Coronary artery (tissue), 2 donors: ENCODE measurements around the gene SMCP.

Experiments
- DNase-seq: peaks from one replicate; pipeline ENCODE4 v3.0.0-alpha.2; 2017; ENCODE audit warnings: low spot score
- H3K27ac ChIP-seq, 2 donors: fragments of 200-600 bp; sonication (generic); one replicate each; pipeline ENCODE4 v1.5.1; 2016 to 2019
- H3K4me3 ChIP-seq: fragments of 200-600 bp; sonication (generic); 2 replicates; pipeline ENCODE4 v1.5.1; 2016; ENCODE audit warnings: mild to moderate bottlenecking, moderate library complexity
- TF ChIP-seq, protein P1 (sequence below): fragments of 200-600 bp; sonication (generic); IDR thresholded peaks from one replicate; pipeline ENCODE4 v1.5.1; 2019; ENCODE audit warnings: antibody characterized with exemption

Gene SMCP

DNA sequence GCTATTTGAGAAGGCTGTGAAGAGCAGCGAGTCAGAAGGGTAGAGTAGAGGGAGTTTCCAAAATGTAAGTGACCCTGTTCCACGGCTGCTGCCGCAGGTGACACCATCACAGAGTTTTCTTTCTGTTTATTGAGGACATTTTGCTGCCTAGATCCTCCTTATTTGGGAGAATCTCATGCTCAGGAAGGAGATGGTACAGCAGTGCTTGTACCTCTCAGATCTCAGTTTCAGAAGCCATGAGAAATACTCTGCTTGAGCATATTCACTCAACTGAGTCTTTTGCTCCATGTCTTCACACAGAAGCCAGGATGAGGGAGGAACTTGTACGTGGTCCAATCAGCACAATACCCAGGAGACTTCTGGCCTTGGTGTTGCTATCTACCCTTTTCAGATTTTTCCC lies 16.7 kb upstream of the SMCP start:
- TF ChIP-seq, protein P1, sequence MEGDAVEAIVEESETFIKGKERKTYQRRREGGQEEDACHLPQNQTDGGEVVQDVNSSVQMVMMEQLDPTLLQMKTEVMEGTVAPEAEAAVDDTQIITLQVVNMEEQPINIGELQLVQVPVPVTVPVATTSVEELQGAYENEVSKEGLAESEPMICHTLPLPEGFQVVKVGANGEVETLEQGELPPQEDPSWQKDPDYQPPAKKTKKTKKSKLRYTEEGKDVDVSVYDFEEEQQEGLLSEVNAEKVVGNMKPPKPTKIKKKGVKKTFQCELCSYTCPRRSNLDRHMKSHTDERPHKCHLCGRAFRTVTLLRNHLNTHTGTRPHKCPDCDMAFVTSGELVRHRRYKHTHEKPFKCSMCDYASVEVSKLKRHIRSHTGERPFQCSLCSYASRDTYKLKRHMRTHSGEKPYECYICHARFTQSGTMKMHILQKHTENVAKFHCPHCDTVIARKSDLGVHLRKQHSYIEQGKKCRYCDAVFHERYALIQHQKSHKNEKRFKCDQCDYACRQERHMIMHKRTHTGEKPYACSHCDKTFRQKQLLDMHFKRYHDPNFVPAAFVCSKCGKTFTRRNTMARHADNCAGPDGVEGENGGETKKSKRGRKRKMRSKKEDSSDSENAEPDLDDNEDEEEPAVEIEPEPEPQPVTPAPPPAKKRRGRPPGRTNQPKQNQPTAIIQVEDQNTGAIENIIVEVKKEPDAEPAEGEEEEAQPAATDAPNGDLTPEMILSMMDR = no peak
- Histone ChIP-seq H3K27ac (no peak overlapping the region), H3K4me3 (no peak overlapping the region)
- no peak for DNase-seq

DNA sequence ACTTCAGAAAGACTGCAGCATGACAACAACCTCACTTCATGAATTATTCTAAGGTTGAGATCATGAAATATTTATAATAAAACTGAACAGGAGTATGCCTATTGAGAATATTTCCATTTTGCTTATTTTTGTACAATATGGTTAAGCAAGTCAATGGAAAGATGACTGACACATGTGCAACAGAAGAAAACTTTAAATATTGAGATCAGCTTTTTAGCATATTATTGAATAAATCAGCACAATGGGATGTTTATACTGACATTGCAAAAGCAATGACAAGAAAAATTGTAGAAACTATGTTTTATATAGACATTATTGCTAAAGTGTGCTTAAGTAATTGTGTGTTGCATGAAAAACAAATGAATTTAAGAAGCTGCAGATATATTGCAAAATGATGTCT lies 13.7 kb upstream of the SMCP start:
- DNase-seq = no peak
- no peak overlapping the region for H3K27ac ChIP-seq
- TF ChIP-seq, protein P1 = no peak
- no peak overlapping the region for H3K4me3 ChIP-seq

DNA sequence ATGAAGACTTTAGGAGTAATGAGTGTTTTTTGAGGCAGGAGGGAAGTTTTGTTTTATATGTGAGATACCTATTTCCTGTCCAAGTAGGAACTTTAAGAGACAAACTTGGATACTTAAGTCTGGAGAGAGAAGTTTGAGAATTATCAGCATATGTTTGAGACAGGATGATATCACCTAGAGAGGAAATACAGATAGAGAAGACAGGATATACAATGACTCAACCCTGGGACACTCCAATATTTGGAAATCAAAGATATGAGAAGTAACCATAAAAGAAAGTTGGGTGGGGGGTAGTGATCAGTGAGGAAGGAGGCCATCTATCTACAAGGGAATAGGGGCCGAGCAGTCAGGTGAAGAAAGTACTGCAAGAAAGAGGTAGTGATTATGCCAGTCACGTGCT lies 11.8 kb upstream of the SMCP start:
- Histone ChIP-seq H3K27ac (no peak overlapping the region), H3K4me3 (no peak overlapping the region)
- no peak for DNase-seq
- TF ChIP-seq, protein P1 = no peak

DNA sequence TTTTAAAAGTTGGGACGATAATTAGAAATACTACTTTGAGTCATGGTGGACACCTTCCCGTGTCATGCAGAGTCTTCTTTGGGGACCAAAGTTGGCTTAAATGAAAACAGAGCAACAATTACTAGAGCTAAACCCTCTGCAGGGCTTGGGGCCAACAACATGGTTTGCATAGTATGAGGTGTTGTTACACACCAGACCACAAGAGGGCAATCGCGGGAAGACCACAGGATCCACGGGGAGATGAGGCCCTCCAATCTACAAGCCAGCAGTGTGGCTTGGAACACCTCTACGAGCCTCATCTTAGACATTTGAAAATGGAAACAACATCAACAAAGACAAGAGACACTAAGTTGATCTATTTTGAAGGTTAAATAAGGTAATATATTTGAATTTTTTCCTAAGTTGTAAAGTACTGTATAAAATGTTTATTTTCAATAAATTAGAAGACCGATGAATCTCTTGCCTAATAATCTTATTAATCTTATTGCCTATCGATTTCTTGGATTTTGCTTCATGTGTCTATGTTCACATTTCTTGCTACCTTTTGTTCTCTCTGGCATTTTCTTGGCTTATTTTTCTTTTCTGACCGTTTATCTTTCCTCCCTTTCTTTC lies 8.2 kb upstream of the SMCP start:
- no peak overlapping the region for H3K4me3 ChIP-seq
- TF ChIP-seq, protein P1 = peak; percentile 45
- no peak for DNase-seq
- H3K27ac ChIP-seq = no peak overlapping the region

DNA sequence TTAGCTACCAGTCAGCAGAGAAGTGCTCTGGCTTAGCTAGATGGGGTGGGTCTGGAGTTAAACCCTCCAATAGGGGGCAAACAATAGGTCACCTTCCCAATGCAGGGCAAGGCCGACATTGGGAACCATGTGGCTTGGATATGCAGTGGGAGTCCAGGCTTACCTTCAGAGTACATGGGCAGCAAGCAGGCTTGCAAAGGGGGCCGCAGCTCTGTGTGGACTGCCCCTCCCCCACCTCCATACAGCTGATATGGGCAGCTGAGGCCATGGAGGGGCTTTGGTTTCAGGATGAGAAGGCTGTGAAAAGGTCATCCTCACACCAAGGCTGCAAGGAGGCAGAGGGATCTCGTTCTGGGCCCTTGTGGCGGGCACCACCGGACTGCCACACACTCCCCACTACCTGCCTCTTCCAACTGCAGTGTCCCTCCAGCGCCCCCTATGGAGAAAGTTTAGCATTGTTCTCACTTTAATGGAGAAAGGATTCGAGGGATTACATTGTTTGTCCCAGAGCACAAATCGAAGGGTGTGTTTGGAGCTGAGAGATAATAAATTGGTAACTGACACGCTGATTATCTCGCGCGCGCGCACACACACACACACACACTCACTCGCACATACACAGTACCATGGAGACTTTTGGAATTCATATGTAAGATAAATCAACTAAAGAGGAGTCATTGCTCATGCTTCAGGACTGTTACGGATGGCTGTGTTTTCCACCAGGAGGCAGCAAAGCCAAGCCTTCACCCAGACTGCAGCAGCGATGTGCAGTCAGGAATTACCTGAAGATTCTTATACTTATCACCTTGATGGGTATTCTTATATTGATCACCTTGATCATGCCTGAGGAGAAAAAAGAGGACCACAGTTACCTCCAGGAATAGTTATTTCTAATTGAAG lies 7.0 kb upstream of the SMCP start:
- Histone ChIP-seq H3K27ac (no peak overlapping the region), H3K4me3 (no peak overlapping the region)
- DNase-seq = no peak
- TF ChIP-seq, protein P1 = no peak

DNA sequence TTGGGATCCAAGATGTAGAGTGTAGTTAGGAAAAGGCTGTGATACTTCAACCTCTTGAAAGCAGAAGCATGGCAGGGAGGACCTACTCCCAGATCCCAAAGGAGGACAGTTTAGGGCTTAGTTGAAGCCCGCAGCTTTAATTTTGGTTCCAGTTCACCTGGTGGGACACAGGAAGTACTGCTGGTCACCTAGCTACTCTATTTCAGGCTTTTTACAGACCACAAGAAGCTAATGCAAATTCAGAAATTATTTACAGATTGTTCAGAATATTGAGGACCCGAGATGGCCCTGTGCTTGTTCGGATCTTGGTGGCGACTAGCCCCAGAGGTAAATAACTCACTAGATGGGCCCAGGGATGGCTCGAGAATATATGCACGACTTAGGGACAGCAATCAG lies 6.4 kb upstream of the SMCP start:
- Histone ChIP-seq H3K4me3 (no peak overlapping the region), H3K27ac (no peak overlapping the region)
- no peak for DNase-seq
- TF ChIP-seq, protein P1 = no peak

DNA sequence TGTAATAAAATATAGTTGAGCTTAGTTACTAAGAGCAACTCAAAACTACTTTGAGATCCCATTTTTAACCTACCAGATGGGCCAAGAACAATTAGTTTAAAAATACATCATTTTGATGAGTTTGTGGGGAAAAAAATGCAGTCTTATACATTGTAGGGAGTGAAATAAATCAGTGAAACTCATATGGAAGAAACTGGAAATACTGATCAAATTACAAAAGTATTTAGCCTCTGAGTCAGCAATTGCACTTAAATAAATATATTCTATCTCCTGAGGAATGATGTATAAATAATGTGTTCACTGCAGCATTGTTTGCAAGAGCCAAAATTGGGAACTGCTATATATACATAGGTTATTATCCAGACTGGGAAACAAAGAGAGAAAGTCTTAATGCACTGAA lies 4.6 kb upstream of the SMCP start:
- TF ChIP-seq, protein P1 = no peak
- DNase-seq = no peak

More for the DNA sequence above, 4.6 kb upstream of the SMCP start:
- H3K27ac ChIP-seq = no peak overlapping the region
- no peak overlapping the region for H3K4me3 ChIP-seq
